Measurements from ENCODE around the gene SMARCD3.

The SMARCD3 gene

GRCh38 chr7:151228024-151228866, 20.2 kb downstream of the SMARCD3 start:
- H3K9me3 ChIP-seq (ENCODE audit: control insufficient read depth, insufficient read depth, low read length), result no peaks in the 10 kb centered on the region
- H3K36me3 ChIP-seq (ENCODE audit: control insufficient read depth, insufficient read depth, low read length), result peaks cover 12% of the 10 kb centered on the region; the same call in 1 of the 2 replicates
- no CpG with 5 or more reads among the region's 10 CpGs for WGBS (ENCODE audit: insufficient coverage, insufficient read length)
- no peak for DNase-seq (ENCODE audit: low read depth, low spot score)
- H3K4me3 ChIP-seq (ENCODE audit: low read length), result peak overlapping the region; percentile 34; the same call in 1 of the 2 replicates
- 0 out of 2 replicates have a peak, but pooled peaks cover under 1% of the 10 kb centered on the region for H3K4me1 ChIP-seq (ENCODE audit: control insufficient read depth, insufficient read depth, low read length)
- H3K27me3 ChIP-seq (ENCODE audit: control insufficient read depth, insufficient read depth, low read length), result no peaks in the 10 kb centered on the region
- no peak overlapping the region for H3K27ac ChIP-seq (ENCODE audit: low read length)

DNA sequence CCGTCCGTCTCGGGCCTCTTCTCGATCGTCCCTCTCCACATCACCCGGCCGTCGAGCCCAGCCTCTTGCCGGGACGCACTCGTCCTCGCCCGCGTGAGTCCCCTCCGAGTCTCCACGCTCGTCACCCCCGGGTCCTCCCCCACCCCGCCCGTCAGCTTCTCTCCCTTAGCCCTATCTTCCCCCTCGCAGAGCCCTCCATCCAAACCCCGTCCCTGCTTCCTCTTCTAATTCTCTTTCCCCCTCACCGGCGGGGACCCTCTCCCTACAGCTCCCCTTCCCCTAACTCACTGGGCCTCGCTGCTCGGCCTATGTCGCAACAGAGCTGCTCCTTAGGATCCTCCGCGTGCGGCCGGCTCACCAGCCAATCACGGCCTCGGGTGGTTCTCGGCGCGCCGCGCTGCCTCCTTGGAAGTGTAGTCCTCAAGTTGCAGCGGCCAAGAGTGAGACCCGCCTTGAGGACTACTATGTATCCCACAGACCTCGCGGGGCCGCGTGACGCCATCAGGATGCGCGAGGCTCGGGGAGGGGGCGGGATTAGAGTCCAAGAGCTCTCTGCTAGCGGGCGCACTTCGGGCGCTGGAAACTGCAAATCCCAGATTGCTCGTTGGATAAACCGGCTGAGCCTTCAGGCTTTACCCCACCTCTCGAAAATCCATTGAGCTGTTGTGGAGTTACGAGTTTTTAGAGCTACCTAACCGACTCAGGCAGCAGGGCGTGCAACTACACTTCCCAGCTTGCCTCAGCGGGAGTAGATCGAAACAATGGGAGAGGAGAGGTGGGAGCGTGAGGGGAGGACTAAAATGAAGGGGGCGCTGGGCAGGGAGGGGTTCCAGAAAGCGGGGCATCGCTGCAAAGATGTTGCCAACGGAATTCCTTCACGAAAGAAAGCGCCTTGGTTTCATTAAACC, 21.4 kb downstream of the SMARCD3 start, which contains the start of gene ABCF2:
TSS of gene ABCF2 (minus strand) at position 331 of the 908 bp plus-strand sequence. CDS start 747 bp downstream, outside the sequence.
- peak; percentile 94 for DNase-seq (ENCODE audit: low read depth, low spot score)
- no peaks in the 10 kb centered on the region for H3K9me3 ChIP-seq (ENCODE audit: control insufficient read depth, insufficient read depth, low read length)

DNA sequence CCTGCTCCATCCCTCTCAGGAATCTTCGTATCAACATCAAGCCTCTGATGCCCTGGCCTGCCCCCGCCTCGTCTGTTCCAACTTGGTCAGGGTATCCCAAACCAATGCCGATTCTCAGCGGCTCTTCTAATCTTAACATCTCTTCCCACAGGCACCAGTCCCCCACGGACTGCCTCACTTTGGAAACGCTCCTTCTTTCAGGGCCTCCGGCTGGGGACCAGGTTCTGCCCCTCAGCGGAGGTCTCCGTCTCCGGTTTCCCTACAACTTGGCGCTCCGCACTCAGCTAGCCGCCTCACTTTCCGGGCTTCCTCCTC, 22.0 kb downstream of the SMARCD3 start:
- DNase-seq (ENCODE audit: low read depth, low spot score), result no peak
- Histone ChIP-seq H3K27ac (ENCODE audit: low read length) (no peak overlapping the region), H3K4me1 (ENCODE audit: control insufficient read depth, insufficient read depth, low read length) (no peaks in the 10 kb centered on the region), H3K9me3 (ENCODE audit: control insufficient read depth, insufficient read depth, low read length) (no peaks in the 10 kb centered on the region), H3K36me3 (ENCODE audit: control insufficient read depth, insufficient read depth, low read length) (peaks cover 19% of the 10 kb centered on the region; the same call in 1 of the 2 replicates), H3K27me3 (ENCODE audit: control insufficient read depth, insufficient read depth, low read length) (no peaks in the 10 kb centered on the region), H3K4me3 (ENCODE audit: low read length) (peak overlapping the region; percentile 89)
- WGBS (ENCODE audit: insufficient coverage, insufficient read length), result no CpG with 5 or more reads among the region's 15 CpGs

More for the DNA sequence above, 21.4 kb downstream of the SMARCD3 start, which contains the start of gene ABCF2:
- H3K4me3 ChIP-seq (ENCODE audit: low read length), result peak within 1 kb of the TSS; percentile 89
- WGBS (ENCODE audit: insufficient coverage, insufficient read length), result no CpG with 5 or more reads among the region's 68 CpGs
- no peak within 1 kb of the TSS for H3K27ac ChIP-seq (ENCODE audit: low read length)
- H3K27me3 ChIP-seq (ENCODE audit: control insufficient read depth, insufficient read depth, low read length), result no peaks in the 10 kb centered on the region
- H3K4me1 ChIP-seq (ENCODE audit: control insufficient read depth, insufficient read depth, low read length), result no peaks in the 10 kb centered on the region
- H3K36me3 ChIP-seq (ENCODE audit: control insufficient read depth, insufficient read depth, low read length), result peaks cover 16% of the 10 kb centered on the region; the same call in 1 of the 2 replicates

- WGBS (ENCODE audit: insufficient coverage, insufficient read length), result no CpG with 5 or more reads among the region's 8 CpGs
- no peak overlapping the region for H3K27ac ChIP-seq (ENCODE audit: low read length)
Measured at GRCh38 chr7:151225948-151226510, 22.5 kb downstream of the SMARCD3 start.

GRCh38 chr7:151223728-151224127, 24.8 kb downstream of the SMARCD3 start:
- Histone ChIP-seq H3K27me3 (ENCODE audit: control insufficient read depth, insufficient read depth, low read length) (no peaks in the 10 kb centered on the region), H3K27ac (ENCODE audit: low read length) (no peak overlapping the region), H3K9me3 (ENCODE audit: control insufficient read depth, insufficient read depth, low read length) (no peaks in the 10 kb centered on the region), H3K4me1 (ENCODE audit: control insufficient read depth, insufficient read depth, low read length) (no peaks in the 10 kb centered on the region), H3K36me3 (ENCODE audit: control insufficient read depth, insufficient read depth, low read length) (peaks cover 33% of the 10 kb centered on the region), H3K4me3 (ENCODE audit: low read length) (no peak overlapping the region)
- whole genome bisulfite sequencing (ENCODE audit: insufficient coverage, insufficient read length), result no CpG with 5 or more reads among the region's 14 CpGs
- DNase-seq (ENCODE audit: low read depth, low spot score), result no peak

More at GRCh38 chr7:151225948-151226510, 22.5 kb downstream of the SMARCD3 start:
- H3K27me3 ChIP-seq (ENCODE audit: control insufficient read depth, insufficient read depth, low read length), result no peaks in the 10 kb centered on the region
- no peaks in the 10 kb centered on the region for H3K4me1 ChIP-seq (ENCODE audit: control insufficient read depth, insufficient read depth, low read length)
- H3K9me3 ChIP-seq (ENCODE audit: control insufficient read depth, insufficient read depth, low read length), result no peaks in the 10 kb centered on the region
- H3K36me3 ChIP-seq (ENCODE audit: control insufficient read depth, insufficient read depth, low read length), result peaks cover 20% of the 10 kb centered on the region; the same call in 1 of the 2 replicates
- H3K4me3 ChIP-seq (ENCODE audit: low read length), result peak overlapping the region; percentile 89; the same call in 1 of the 2 replicates
- DNase-seq (ENCODE audit: low read depth, low spot score), result no peak

- H3K27me3 ChIP-seq (ENCODE audit: control insufficient read depth, insufficient read depth, low read length), result no peaks in the 10 kb centered on the region
- no peaks in the 10 kb centered on the region for H3K4me1 ChIP-seq (ENCODE audit: control insufficient read depth, insufficient read depth, low read length)
- no CpG with 5 or more reads among the region's 9 CpGs for WGBS (ENCODE audit: insufficient coverage, insufficient read length)
- no peak for DNase-seq (ENCODE audit: low read depth, low spot score)
- no peak overlapping the region for H3K4me3 ChIP-seq (ENCODE audit: low read length)
- H3K27ac ChIP-seq (ENCODE audit: low read length), result no peak overlapping the region
- no peaks in the 10 kb centered on the region for H3K9me3 ChIP-seq (ENCODE audit: control insufficient read depth, insufficient read depth, low read length)
- H3K36me3 ChIP-seq (ENCODE audit: control insufficient read depth, insufficient read depth, low read length), result peaks cover 51% of the 10 kb centered on the region
Measured at GRCh38 chr7:151218170-151218569, 30.3 kb downstream of the SMARCD3 start.

- no peaks in the 10 kb centered on the region for H3K9me3 ChIP-seq (ENCODE audit: control insufficient read depth, insufficient read depth, low read length)
- H3K36me3 ChIP-seq (ENCODE audit: control insufficient read depth, insufficient read depth, low read length), result peaks cover 37% of the 10 kb centered on the region
- peaks cover 5% of the 10 kb centered on the region for H3K4me1 ChIP-seq (ENCODE audit: control insufficient read depth, insufficient read depth, low read length)
- no peaks in the 10 kb centered on the region for H3K27me3 ChIP-seq (ENCODE audit: control insufficient read depth, insufficient read depth, low read length)
- no CpG with 5 or more reads among the region's 5 CpGs for whole genome bisulfite sequencing (ENCODE audit: insufficient coverage, insufficient read length)
- no peak overlapping the region for H3K27ac ChIP-seq (ENCODE audit: low read length)
- DNase-seq (ENCODE audit: low read depth, low spot score), result no peak
- no peak overlapping the region for H3K4me3 ChIP-seq (ENCODE audit: low read length)
Measured at GRCh38 chr7:151215396-151215795, 33.1 kb downstream of the SMARCD3 start.

DNA sequence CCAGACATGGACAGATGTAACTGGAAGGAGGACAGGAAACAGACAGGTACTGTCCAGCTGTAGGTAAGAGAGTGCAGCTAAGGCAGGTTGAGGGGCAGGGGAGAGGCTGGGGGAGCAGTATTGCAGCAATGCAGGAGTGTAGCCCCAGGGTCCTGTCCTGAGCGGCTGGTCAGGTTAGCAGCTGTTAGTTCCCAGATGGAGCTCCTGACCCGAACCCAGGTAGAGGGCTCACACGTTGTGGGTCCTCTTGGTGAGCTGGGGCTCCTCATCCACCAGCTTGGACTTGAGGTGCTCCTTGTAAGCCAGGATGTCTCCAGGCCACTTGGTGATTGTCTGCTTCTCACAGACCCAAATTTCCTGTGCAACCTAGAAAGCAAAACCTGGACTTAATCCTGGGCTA, 34.7 kb downstream of the SMARCD3 start:
- peaks cover 6% of the 10 kb centered on the region for H3K4me1 ChIP-seq (ENCODE audit: control insufficient read depth, insufficient read depth, low read length)
- no peak overlapping the region for H3K4me3 ChIP-seq (ENCODE audit: low read length)
- peaks cover 31% of the 10 kb centered on the region for H3K36me3 ChIP-seq (ENCODE audit: control insufficient read depth, insufficient read depth, low read length)
- H3K27me3 ChIP-seq (ENCODE audit: control insufficient read depth, insufficient read depth, low read length), result no peaks in the 10 kb centered on the region
- no peaks in the 10 kb centered on the region for H3K9me3 ChIP-seq (ENCODE audit: control insufficient read depth, insufficient read depth, low read length)
- no peak overlapping the region for H3K27ac ChIP-seq (ENCODE audit: low read length)
- WGBS (ENCODE audit: insufficient coverage, insufficient read length), result no CpG with 5 or more reads among the region's 3 CpGs
- no peak for DNase-seq (ENCODE audit: low read depth, low spot score)

DNA sequence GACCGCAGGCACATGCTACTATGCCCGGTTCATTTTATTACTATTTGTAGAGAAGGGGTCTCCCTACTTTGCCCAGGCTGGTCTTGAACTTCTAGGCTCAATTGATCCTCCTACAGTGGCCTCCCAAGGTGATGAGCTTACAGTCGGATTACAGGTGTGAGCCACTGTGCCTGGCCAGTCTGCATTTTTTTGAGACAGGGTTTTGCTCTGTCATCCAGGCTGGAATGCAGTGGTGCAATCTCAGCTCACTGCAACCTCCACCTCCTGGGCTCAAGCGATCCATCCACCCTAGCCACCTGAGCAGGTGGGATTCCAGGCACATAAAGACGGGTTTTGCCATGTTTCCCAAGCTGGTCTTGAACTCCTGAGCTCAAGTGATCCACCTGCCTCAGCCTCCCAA, 35.9 kb downstream of the SMARCD3 start:
- Histone ChIP-seq H3K27me3 (ENCODE audit: control insufficient read depth, insufficient read depth, low read length) (no peaks in the 10 kb centered on the region), H3K36me3 (ENCODE audit: control insufficient read depth, insufficient read depth, low read length) (peaks cover 20% of the 10 kb centered on the region), H3K27ac (ENCODE audit: low read length) (no peak overlapping the region), H3K4me3 (ENCODE audit: low read length) (no peak overlapping the region), H3K4me1 (ENCODE audit: control insufficient read depth, insufficient read depth, low read length) (peaks cover 6% of the 10 kb centered on the region), H3K9me3 (ENCODE audit: control insufficient read depth, insufficient read depth, low read length) (no peaks in the 10 kb centered on the region)
- no CpG with 5 or more reads among the region's 5 CpGs for WGBS (ENCODE audit: insufficient coverage, insufficient read length)
- no peak for DNase-seq (ENCODE audit: low read depth, low spot score)

Measured in iPS DF 6.9 (cell line).